AG04450 (cell line): ENCODE results near the gene CAPN5. TPM values are rescaled to one million over a fixed set of nuclear protein-coding genes. Genes with fewer than 3 reads are reported as not detected.

Source experiments
- CTCF ChIA-PET: fragments of 300-600, 350-600 bp; formaldehyde crosslinking; extraction: SDS; loops from one replicate; lab custom pipeline; 2022; ENCODE audit warnings: antibody characterized with exemption, inconsistent platforms; lab: Charles Lee
- POLR2A ChIA-PET: fragments of 350-600 bp; formaldehyde crosslinking; extraction: SDS; loops from one replicate; lab custom pipeline; 2021; ENCODE audit warnings: antibody characterized with exemption, inconsistent platforms; lab: Yijun Ruan, JAX
- DNase-seq: peaks from one replicate; pipeline ENCODE4 v3.0.0-alpha.2; 2011; ENCODE audit warnings: low read depth, low spot score
- H3K27ac ChIP-seq: one replicate; pipeline ENCODE4 v1.5.1; 2012; ENCODE audit warnings: low read depth, low read length, control low read depth
- H3K27me3 ChIP-seq: one replicate; pipeline ENCODE4 v1.6.0; 2012; ENCODE audit warnings: low read length; ENCODE audit not compliant: control insufficient read depth, insufficient read depth
- H3K4me3 ChIP-seq: 2 replicates; pipeline ENCODE4 v1.5.1; 2011; ENCODE audit warnings: mild to moderate bottlenecking, low read depth, low read length, control low read depth
- H3K9me3 ChIP-seq: 2 replicates; pipeline ENCODE4 v1.5.1; 2012; ENCODE audit warnings: low read length; ENCODE audit not compliant: control insufficient read depth, insufficient read depth
- polyA plus RNA-seq: library from polyadenylated mRNA; depleted of rRNA; stranded (reverse); fragments of >200 nt; gene quantifications from 2 replicates; pipeline ENCODE4 v1.2.3, GENCODE V29; 2011
- TF ChIP-seq, protein P1 (sequence below): IDR thresholded peaks from 2 replicates; pipeline ENCODE4 v1.5.1; 2011; ENCODE audit warnings: low read depth, low read length, control low read depth, inconsistent platforms

Gene CAPN5
- polyA plus RNA-seq, 1 experiment: 18.6 TPM

DNA sequence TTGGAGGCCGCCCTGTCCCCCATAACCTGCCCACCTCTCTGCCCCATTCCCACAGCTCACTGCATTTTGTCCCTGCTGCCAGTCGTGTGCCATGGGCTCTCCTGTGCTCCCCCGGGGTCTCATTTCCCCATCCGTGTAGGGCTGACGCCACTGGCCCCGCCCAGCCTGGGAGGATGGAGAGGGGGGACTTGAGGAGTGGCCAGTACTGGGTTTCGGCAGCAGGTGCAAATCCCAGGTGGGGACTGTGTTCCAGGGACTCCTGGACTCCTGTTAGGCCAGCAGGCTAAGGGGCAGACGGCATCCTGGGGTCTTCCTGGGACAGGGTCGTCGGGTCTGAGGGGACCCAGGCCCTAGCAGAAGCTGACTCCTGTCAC lies 60.1 kb downstream of the CAPN5 start:
- peak overlapping the region; percentile 59 for H3K4me3 ChIP-seq
- no peaks in the 10 kb centered on the region for H3K27me3 ChIP-seq
- no peak overlapping the region for H3K27ac ChIP-seq
- ChIA-PET POLR2A (interaction anchor here (0.5 to 0.6 kb wide), 3 partner anchors 79 to 706 kb away, joined by 3 to 5 read pairs (median 4); no protein-coding TSS in a partner anchor), CTCF (interaction anchor here (0.7 to 4.1 kb wide), 29 partner anchors 10 to 493 kb away, joined by 3 to 62 read pairs (median 5); no protein-coding TSS in a partner anchor)
- TF ChIP-seq, protein P1, sequence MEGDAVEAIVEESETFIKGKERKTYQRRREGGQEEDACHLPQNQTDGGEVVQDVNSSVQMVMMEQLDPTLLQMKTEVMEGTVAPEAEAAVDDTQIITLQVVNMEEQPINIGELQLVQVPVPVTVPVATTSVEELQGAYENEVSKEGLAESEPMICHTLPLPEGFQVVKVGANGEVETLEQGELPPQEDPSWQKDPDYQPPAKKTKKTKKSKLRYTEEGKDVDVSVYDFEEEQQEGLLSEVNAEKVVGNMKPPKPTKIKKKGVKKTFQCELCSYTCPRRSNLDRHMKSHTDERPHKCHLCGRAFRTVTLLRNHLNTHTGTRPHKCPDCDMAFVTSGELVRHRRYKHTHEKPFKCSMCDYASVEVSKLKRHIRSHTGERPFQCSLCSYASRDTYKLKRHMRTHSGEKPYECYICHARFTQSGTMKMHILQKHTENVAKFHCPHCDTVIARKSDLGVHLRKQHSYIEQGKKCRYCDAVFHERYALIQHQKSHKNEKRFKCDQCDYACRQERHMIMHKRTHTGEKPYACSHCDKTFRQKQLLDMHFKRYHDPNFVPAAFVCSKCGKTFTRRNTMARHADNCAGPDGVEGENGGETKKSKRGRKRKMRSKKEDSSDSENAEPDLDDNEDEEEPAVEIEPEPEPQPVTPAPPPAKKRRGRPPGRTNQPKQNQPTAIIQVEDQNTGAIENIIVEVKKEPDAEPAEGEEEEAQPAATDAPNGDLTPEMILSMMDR: no peak
- DNase-seq: no peak
- no peaks in the 10 kb centered on the region for H3K9me3 ChIP-seq

DNA sequence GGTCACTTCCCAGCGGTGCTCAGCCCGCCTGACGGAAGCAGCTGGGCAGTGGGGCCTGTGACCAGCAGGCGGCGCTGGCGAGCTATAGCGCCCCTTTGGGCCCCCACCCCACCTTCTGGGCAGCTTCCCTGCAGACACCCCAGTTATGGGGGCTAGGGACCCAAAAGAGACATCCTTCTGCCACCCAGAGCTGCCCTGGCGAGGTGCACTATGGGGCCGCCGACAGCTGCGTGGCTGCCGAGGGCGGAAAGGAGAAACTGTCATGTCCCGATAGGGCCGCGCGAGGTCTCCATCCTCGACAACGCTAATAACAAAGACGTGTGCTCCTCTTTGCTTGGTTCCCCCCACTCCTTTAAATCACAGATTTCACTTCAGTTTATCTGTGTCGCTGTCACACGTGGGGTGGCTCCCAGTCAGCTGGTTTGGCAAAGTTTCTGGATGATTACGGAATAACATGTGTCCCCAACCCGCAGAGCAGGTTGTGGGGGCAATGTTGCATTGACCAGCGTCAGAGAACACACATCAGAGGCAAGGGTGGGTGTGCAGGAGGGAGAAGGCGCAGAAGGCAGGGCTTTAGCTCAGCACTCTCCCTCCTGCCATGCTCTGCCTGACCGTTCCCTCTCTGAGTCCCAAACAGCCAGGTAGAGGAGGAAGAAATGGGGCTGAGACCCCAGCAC lies 60.6 kb downstream of the CAPN5 start:
- H3K27me3 ChIP-seq: no peaks in the 10 kb centered on the region
- peak overlapping the region; percentile 59 for H3K4me3 ChIP-seq
- H3K9me3 ChIP-seq: no peaks in the 10 kb centered on the region
- DNase-seq: no peak
- POLR2A ChIA-PET: interaction anchor here (0.5 to 0.9 kb wide), 3 partner anchors 80 to 706 kb away, joined by 3 to 5 read pairs (median 4); no protein-coding TSS in a partner anchor
- TF ChIP-seq, protein P1: peak; percentile 100
- CTCF ChIA-PET: interaction anchor here (0.7 to 4.1 kb wide), 32 partner anchors 9 to 492 kb away, joined by 3 to 62 read pairs (median 5); no protein-coding TSS in a partner anchor
- no peak overlapping the region for H3K27ac ChIP-seq

GRCh38 chr11:77127920-77128691 lies 61.3 kb downstream of the CAPN5 start, which contains the start of gene MYO7A:
MYO7A (plus strand) TSS chr11:77128246; CDS start chr11:77130635, 2,389 bp downstream.
- no peak for DNase-seq
- peaks cover 4% of the 10 kb centered on the region; the same call in 1 of the 2 replicates for H3K9me3 ChIP-seq
- ChIA-PET CTCF (interaction anchor here (0.7 to 4.1 kb wide), 24 partner anchors 9 to 491 kb away, joined by 3 to 62 read pairs (median 6); no protein-coding TSS in a partner anchor), POLR2A (interaction anchor here (0.9 kb wide), 1 partner anchor 434 kb away, joined by 3 read pairs; no protein-coding TSS in a partner anchor)
- H3K4me3 ChIP-seq: peak within 1 kb of the TSS; percentile 59
- H3K27me3 ChIP-seq: no peaks in the 10 kb centered on the region
- TF ChIP-seq, protein P1: no peak
- no peak within 1 kb of the TSS for H3K27ac ChIP-seq

DNA sequence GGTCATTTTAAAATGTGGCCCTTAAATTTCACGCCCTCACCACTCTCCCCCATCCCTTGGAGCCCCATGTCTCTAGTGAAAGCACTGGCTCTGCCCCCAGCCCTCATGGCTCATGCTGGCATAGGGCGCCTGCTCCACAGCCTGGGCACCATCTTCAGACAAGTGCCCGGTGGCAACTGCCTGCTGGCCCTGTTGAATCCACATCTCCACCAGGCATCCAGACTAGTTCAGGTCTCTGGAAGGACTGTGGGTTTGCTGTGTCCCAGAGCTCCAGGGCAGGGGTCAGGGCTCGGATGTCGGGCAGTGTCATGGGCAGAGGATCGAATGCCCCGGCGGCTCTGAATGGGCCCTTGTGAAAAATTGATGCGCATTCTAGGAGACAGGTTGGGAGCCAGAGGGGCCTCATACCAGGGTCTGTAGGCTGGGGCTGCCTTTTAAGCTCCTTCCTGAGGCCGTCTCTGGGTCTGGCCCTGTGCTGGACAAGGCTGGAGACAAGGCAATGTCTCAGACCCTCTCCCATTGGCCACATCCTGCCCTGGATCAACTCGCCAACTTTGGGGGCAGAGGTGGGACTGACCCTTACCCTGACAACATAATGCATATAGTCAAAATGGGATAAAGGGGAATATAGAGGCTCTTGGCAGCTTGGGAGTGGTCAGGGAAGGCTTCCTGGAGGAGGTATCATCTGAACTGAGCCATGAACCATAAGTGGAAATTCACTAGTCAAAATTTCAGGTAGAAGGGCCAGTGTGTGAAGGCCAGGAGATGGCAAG lies 62.5 kb downstream of the CAPN5 start:
- H3K9me3 ChIP-seq: peaks cover 4% of the 10 kb centered on the region; the same call in 1 of the 2 replicates
- no peaks in the 10 kb centered on the region for H3K27me3 ChIP-seq
- no peak overlapping the region for H3K27ac ChIP-seq
- TF ChIP-seq, protein P1: no peak
- H3K4me3 ChIP-seq: no peak overlapping the region
- no peak for DNase-seq
- ChIA-PET CTCF (interaction anchor here (1.0 to 4.1 kb wide), 3 partner anchors 11 to 419 kb away, joined by 3 to 39 read pairs (median 26); no protein-coding TSS in a partner anchor), POLR2A (no interaction called here)
